Parathyroid adenoma (tissue), 2 donors: Measurements from ENCODE around the gene SOCS7.

Experiments
- H2AFZ ChIP-seq: fragments of 300-600 bp; sonication (generic); one replicate; pipeline ENCODE4 v1.7.0; 2017; ENCODE audit warnings: antibody characterized with exemption, mild to moderate bottlenecking
- H3K27ac ChIP-seq: fragments of 300-600 bp; sonication (generic); one replicate; pipeline ENCODE4 v1.7.0; 2017
- H3K27me3 ChIP-seq: fragments of 300-600 bp; sonication (generic); one replicate; pipeline ENCODE4 v1.7.0; 2017; ENCODE audit warnings: low read length; ENCODE audit not compliant: control insufficient read depth, insufficient read depth
- H3K36me3 ChIP-seq: fragments of 300-600 bp; sonication (generic); one replicate; pipeline ENCODE4 v1.7.0; 2017; ENCODE audit warnings: low read length; ENCODE audit not compliant: control insufficient read depth, insufficient read depth
- H3K4me1 ChIP-seq: fragments of 300-600 bp; sonication (generic); one replicate; pipeline ENCODE4 v1.7.0; 2017; ENCODE audit warnings: control low read depth
- H3K4me2 ChIP-seq: fragments of 300-600 bp; sonication (generic); one replicate; pipeline ENCODE4 v1.7.0; 2017; ENCODE audit warnings: low read length
- H3K4me3 ChIP-seq: fragments of 300-600 bp; sonication (generic); one replicate; pipeline ENCODE4 v1.7.0; 2017; ENCODE audit warnings: low read depth, low read length
- H3K79me2 ChIP-seq: fragments of 300-600 bp; sonication (generic); one replicate; pipeline ENCODE4 v1.7.0; 2017; ENCODE audit warnings: control low read depth
- H3K9ac ChIP-seq: fragments of 300-600 bp; sonication (generic); one replicate; pipeline ENCODE4 v1.7.0; 2017; ENCODE audit warnings: mild to moderate bottlenecking
- H3K9me3 ChIP-seq: fragments of 300-600 bp; sonication (generic); one replicate; pipeline ENCODE4 v1.7.0; 2017; ENCODE audit warnings: low read length; ENCODE audit not compliant: control insufficient read depth
- TF ChIP-seq, protein P1 (sequence below): fragments of 300-600 bp; sonication (generic); IDR thresholded peaks from one replicate; pipeline ENCODE4 v1.7.0; 2017; ENCODE audit warnings: antibody characterized with exemption, mild to moderate bottlenecking
- donor health status: primary hyperparathyroidism.

Gene SOCS7

DNA sequence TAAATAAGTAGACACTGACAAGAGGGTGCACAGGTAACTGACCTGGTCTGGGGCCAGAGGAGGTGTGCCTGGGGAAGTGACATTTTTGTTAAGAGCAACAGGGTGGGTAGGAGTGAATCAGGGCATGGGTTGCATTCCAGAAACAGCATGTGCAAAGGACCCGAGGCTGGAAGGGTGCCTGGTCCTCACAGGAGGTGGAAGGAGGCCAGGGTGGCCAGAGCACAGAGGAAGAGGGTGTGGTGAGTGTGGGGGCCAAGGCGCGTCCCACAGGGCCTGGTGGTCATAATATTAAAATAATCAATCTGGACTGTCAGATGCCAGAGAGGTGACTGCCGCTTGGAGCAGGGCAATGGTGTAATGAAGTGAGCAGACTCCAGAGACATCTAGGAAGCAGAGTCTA lies 90.9 kb downstream of the SOCS7 start:
- no peaks in the 10 kb centered on the region for H3K9me3 ChIP-seq
- TF ChIP-seq, protein P1, sequence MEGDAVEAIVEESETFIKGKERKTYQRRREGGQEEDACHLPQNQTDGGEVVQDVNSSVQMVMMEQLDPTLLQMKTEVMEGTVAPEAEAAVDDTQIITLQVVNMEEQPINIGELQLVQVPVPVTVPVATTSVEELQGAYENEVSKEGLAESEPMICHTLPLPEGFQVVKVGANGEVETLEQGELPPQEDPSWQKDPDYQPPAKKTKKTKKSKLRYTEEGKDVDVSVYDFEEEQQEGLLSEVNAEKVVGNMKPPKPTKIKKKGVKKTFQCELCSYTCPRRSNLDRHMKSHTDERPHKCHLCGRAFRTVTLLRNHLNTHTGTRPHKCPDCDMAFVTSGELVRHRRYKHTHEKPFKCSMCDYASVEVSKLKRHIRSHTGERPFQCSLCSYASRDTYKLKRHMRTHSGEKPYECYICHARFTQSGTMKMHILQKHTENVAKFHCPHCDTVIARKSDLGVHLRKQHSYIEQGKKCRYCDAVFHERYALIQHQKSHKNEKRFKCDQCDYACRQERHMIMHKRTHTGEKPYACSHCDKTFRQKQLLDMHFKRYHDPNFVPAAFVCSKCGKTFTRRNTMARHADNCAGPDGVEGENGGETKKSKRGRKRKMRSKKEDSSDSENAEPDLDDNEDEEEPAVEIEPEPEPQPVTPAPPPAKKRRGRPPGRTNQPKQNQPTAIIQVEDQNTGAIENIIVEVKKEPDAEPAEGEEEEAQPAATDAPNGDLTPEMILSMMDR = no peak
- no peak overlapping the region for H3K9ac ChIP-seq
- H3K4me2 ChIP-seq = no peak overlapping the region
- no peak overlapping the region for H2AFZ ChIP-seq
- H3K27ac ChIP-seq = no peak overlapping the region
- peaks cover 3% of the 10 kb centered on the region for H3K4me1 ChIP-seq
- H3K79me2 ChIP-seq = peaks cover 18% of the 10 kb centered on the region
- no peak overlapping the region for H3K4me3 ChIP-seq
- H3K36me3 ChIP-seq = no peaks in the 10 kb centered on the region
- H3K27me3 ChIP-seq = no peaks in the 10 kb centered on the region

DNA sequence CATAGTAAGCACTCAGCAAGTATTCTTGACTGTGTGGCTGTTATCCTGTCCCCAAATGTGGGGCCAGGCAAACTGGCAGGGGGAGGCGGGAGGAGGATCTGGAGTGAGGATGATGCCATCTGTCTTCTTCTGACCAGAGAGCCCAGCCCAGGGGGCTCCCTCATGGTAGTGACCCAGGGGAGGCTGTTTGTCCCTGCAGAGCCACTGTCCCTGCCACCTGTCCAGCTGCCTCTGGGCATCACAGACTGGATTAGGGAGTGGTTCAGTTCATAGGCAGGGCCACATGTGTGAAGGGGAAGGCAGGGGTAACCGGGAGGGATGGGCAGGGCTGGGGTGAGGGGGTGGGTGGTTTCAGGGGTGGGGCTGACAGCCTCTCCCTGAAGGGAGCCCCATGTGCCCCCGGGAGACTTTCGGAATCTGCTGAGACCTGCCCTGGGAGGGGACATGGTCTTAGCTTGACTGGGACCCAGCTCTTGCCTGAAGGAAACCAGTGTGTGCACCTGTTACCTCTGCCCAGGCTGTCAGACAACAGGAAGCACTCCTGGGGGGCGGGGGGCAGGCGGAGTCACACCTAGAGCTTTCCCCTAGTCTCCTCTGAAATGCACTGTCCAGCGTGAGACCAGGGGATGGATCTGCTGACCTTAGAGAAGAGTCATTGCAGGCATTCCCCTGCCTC lies 91.8 kb downstream of the SOCS7 start:
- Histone ChIP-seq H3K4me3 (no peak overlapping the region), H3K36me3 (no peaks in the 10 kb centered on the region), H3K27ac (no peak overlapping the region), H3K9ac (no peak overlapping the region), H3K9me3 (no peaks in the 10 kb centered on the region), H3K4me1 (peaks cover 3% of the 10 kb centered on the region), H3K4me2 (no peak overlapping the region), H3K27me3 (no peaks in the 10 kb centered on the region), H3K79me2 (peaks cover 20% of the 10 kb centered on the region), H2AFZ (no peak overlapping the region)
- TF ChIP-seq, protein P1 = no peak

DNA sequence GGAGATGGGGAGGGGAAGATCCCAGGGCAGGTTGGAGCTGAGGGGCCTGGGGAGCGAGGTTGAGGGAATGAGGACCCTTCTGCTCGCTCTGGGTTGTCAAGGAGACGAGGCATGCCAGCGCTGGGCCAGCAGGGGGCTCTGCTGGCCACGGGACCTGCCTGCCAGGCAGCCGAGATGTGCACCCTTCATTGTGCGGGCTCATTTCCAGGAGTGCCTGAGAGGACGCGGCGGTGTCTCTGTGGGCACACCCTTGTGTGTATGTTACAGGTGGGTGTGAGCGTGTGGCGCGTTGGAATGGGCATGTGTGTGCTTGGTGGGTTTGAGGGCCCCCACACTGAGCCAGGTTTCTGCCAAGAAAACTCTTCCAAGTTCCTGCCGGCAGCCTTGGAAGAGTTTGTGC lies 92.5 kb downstream of the SOCS7 start:
- Histone ChIP-seq H3K4me2 (no peak overlapping the region), H3K27ac (no peak overlapping the region), H3K27me3 (no peaks in the 10 kb centered on the region), H3K4me1 (peaks cover 3% of the 10 kb centered on the region), H2AFZ (peak overlapping the region; percentile 17), H3K9ac (no peak overlapping the region), H3K9me3 (no peaks in the 10 kb centered on the region), H3K36me3 (no peaks in the 10 kb centered on the region), H3K4me3 (no peak overlapping the region), H3K79me2 (peaks cover 20% of the 10 kb centered on the region)
- TF ChIP-seq, protein P1 = peak; percentile 79

DNA sequence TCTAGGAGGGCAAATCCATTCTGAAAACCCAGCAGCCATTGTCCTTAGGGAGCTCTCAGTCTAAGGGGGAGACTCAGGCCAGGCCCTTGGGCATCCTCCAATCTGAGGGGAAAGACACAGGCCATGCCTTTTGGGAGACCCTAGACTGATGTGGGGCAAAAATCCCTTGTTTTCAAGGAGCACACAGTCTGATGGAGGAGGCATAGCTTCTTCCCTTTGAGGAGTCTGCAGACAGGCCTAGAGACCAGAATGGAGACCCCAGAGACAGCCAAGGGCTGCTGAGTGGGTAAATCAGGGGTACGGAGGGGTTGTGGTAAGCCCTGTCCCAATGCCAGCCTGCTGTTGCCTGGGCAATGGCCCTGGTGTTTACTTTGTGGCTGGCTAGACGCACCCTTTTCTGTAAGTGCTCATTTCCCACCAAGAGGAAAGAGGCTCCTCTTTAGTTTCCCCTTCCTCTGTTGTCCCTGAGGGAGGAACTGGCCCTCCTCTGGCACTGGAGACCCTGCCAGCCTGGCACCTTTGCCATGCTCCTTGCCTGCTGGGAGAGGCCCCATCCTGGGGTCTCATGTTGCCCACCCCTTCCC lies 96.0 kb downstream of the SOCS7 start:
- Histone ChIP-seq H2AFZ (no peak overlapping the region), H3K4me2 (no peak overlapping the region), H3K36me3 (no peaks in the 10 kb centered on the region), H3K27me3 (no peaks in the 10 kb centered on the region), H3K4me1 (peaks cover 3% of the 10 kb centered on the region), H3K79me2 (peaks cover 32% of the 10 kb centered on the region), H3K9me3 (no peaks in the 10 kb centered on the region), H3K9ac (no peak overlapping the region), H3K4me3 (no peak overlapping the region), H3K27ac (peak overlapping the region; percentile 33)
- TF ChIP-seq, protein P1 = no peak
